DND-41 (cell line): ENCODE data around the gene S1PR2.

ENCODE experiments used
- EZH2 ChIP-seq: IDR thresholded peaks from 3 replicates; pipeline ENCODE4 v1.6.1; 2012; ENCODE audit warnings: borderline replicate concordance, low read depth, mild to moderate bottlenecking, moderate library complexity, low read length, inconsistent platforms; ENCODE audit not compliant: severe bottlenecking
- TF ChIP-seq, protein P1 (sequence below): IDR thresholded peaks from 2 replicates; pipeline ENCODE4 v1.5.1; 2012; ENCODE audit warnings: borderline replicate concordance, low read length, moderate library complexity, mild to moderate bottlenecking; ENCODE audit not compliant: poor library complexity, severe bottlenecking; ENCODE audit errors: extremely low read depth

DNA sequence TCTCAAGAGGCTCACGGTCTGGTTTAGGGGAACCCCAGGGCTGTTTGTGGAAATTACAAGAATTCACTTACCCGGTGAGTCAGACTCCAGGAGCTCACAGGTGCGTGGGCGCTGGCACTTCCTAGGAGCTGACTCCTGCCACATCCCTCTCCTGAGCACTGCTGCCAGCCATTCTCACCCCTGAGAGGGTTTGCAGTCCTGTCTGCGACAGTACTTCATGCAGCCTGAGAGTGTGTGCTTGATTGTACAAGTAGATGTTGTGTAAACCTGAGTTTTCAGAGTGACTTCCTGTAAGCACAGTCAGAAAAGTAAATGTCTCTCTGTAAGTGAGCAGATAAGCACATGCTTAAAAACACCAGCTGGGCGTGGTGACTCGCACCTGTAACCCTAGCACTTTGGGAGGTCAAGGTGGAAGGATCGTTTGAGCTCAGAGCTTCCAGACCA lies 29.0 kb upstream of the S1PR2 start:
- TF ChIP-seq, protein P1, sequence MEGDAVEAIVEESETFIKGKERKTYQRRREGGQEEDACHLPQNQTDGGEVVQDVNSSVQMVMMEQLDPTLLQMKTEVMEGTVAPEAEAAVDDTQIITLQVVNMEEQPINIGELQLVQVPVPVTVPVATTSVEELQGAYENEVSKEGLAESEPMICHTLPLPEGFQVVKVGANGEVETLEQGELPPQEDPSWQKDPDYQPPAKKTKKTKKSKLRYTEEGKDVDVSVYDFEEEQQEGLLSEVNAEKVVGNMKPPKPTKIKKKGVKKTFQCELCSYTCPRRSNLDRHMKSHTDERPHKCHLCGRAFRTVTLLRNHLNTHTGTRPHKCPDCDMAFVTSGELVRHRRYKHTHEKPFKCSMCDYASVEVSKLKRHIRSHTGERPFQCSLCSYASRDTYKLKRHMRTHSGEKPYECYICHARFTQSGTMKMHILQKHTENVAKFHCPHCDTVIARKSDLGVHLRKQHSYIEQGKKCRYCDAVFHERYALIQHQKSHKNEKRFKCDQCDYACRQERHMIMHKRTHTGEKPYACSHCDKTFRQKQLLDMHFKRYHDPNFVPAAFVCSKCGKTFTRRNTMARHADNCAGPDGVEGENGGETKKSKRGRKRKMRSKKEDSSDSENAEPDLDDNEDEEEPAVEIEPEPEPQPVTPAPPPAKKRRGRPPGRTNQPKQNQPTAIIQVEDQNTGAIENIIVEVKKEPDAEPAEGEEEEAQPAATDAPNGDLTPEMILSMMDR = no peak
- no peak for TF ChIP-seq EZH2
